Caco-2 (cell line): ENCODE results near the gene PPFIA4. TPM values are rescaled to one million over a fixed set of nuclear protein-coding genes. Genes with fewer than 3 reads are reported as not detected.

Experiments
- BruUV-seq: library from RNA; stranded (reverse); fragments of 400-500 nt; replicated peaks from 2 replicates; lab custom pipeline; 2021; lab: Mats Ljungman, UMichigan
- CTCF ChIA-PET: fragments of 300-600 bp; sonication (Branson Sonifier 250); formaldehyde crosslinking; loops from one replicate; lab custom pipeline; 2022; ENCODE audit warnings: antibody characterized with exemption; lab: Charles Lee
- POLR2A ChIA-PET: fragments of 300-600 bp; sonication (Branson Sonifier 250); formaldehyde crosslinking; loops from one replicate; lab custom pipeline; 2022; ENCODE audit warnings: antibody characterized with exemption; lab: Charles Lee
- DNase-seq, 2 experiments: peaks; one replicate each; pipeline versions ENCODE4 v3.0.0 to v3.0.0-alpha.2; 2020 to 2022
- H3K27me3 ChIP-seq: replicated peaks from 2 replicates; pipeline ENCODE4 v1.6.0; 2011; ENCODE audit warnings: low read length; ENCODE audit not compliant: control insufficient read depth, insufficient read depth
- H3K36me3 ChIP-seq: 2 replicates; pipeline ENCODE4 v1.5.1; 2011; ENCODE audit warnings: low read length; ENCODE audit not compliant: control insufficient read depth, insufficient read depth
- H3K4me1 ChIP-seq: fragments of 250-450 bp; sonication (Bioruptor Pico); 2 replicates; pipeline ENCODE4 v1.5.1; 2020; ENCODE audit warnings: mild to moderate bottlenecking
- H3K4me3 ChIP-seq: 2 replicates; pipeline ENCODE4 v1.5.1; 2011; ENCODE audit warnings: low read depth, mild to moderate bottlenecking, control low read depth, low read length
- H3K9me3 ChIP-seq: fragments of 250-450 bp; sonication (Bioruptor Pico); 2 replicates; pipeline ENCODE4 v1.5.1; 2020; ENCODE audit warnings: mild to moderate bottlenecking, moderate library complexity
- H3K27ac Mint-ChIP-seq: one replicate; pipeline ENCODE4 v1.8.0; 2022; ENCODE audit warnings: mixed read lengths; ENCODE audit not compliant: unreplicated experiment
- H3K27me3 Mint-ChIP-seq: one replicate; pipeline ENCODE4 v1.8.0; 2022; ENCODE audit warnings: mixed read lengths; ENCODE audit not compliant: insufficient read depth, unreplicated experiment
- H3K36me3 Mint-ChIP-seq: one replicate; pipeline ENCODE4 v1.8.0; 2022; ENCODE audit warnings: mild to moderate bottlenecking, mixed read lengths; ENCODE audit not compliant: insufficient read depth, unreplicated experiment
- H3K4me1 Mint-ChIP-seq: one replicate; pipeline ENCODE4 v1.8.0; 2022; ENCODE audit warnings: low read depth, mixed read lengths; ENCODE audit not compliant: unreplicated experiment
- H3K4me3 Mint-ChIP-seq: one replicate; pipeline ENCODE4 v1.8.0; 2022; ENCODE audit warnings: mild to moderate bottlenecking, moderate library complexity, mixed read lengths; ENCODE audit not compliant: unreplicated experiment
- H3K9me3 Mint-ChIP-seq: one replicate; pipeline ENCODE4 v1.8.0; 2022; ENCODE audit warnings: mixed read lengths; ENCODE audit not compliant: unreplicated experiment
- CTCF ChIP-seq, 2 experiments: fragments of 200-600 bp in 1 of 2; IDR thresholded peaks; 1 replicate in 1 of 2; 2 replicates in 1 of 2; pipeline versions ENCODE4 v1.5.1 to v1.8.0; 2011 to 2022; ENCODE audit warnings: antibody characterized with exemption in 1 of 2, control low read depth in 1 of 2, inconsistent platforms in 1 of 2, low read depth in 1 of 2, low read length in 1 of 2, mild to moderate bottlenecking in 1 of 2, moderate library complexity in 1 of 2; ENCODE audit not compliant: insufficient read depth in 1 of 2, severe bottlenecking in 1 of 2, unreplicated experiment in 1 of 2
- intact Hi-C: fragments of 100-400 bp; cut with micrococcal nuclease; formaldehyde crosslinking; loops from one replicate; pipeline ENCODE4 v1.10.0; 2022; ENCODE audit not compliant: unreplicated experiment
- total RNA-seq: library from RNA; stranded (reverse); gene quantifications from 2 replicates; pipeline ENCODE4 v1.2.3, GENCODE V29; 2022

PPFIA4 gene
- total RNA-seq, 1 experiment from 2014 or later = 9.4 TPM

GRCh38 chr1:203028784-203029553 is 2.7 kb downstream of the PPFIA4 start:
- no peaks in the 10 kb centered on the region for H3K9me3 Mint-ChIP-seq
- Histone ChIP-seq H3K36me3 (no peaks in the 10 kb centered on the region; the same call in 1 of the 2 replicates), H3K4me1 (peaks cover 6% of the 10 kb centered on the region), H3K27me3 (no peaks in the 10 kb centered on the region), H3K4me3 (no peak overlapping the region), H3K9me3 (no peaks in the 10 kb centered on the region)
- H3K4me1 Mint-ChIP-seq = peaks cover 9% of the 10 kb centered on the region
- no peak for TF ChIP-seq CTCF (IDR thresholded peaks at IDR 0.05; ENCODE audit: insufficient read depth in 1 of 2, low read depth in 1 of 2, low read length in 1 of 2, severe bottlenecking in 1 of 2, unreplicated experiment in 1 of 2)
- no peaks in the 10 kb centered on the region for H3K27me3 Mint-ChIP-seq
- H3K27ac Mint-ChIP-seq = no peak overlapping the region
- POLR2A ChIA-PET = no interaction called here
- CTCF ChIA-PET = no interaction called here
- peaks cover 19% of the 10 kb centered on the region for H3K36me3 Mint-ChIP-seq
- no peak for DNase-seq
- no peak overlapping the region for H3K4me3 Mint-ChIP-seq
- no TSS peak for BruUV-seq
- intact Hi-C loops = no loop called here

- Histone ChIP-seq H3K4me1 (no peaks in the 10 kb centered on the region), H3K27me3 (no peaks in the 10 kb centered on the region), H3K9me3 (no peaks in the 10 kb centered on the region), H3K4me3 (no peak overlapping the region), H3K36me3 (peaks cover 1% of the 10 kb centered on the region)
- intact Hi-C loops = loop anchor here (10.0 kb wide), 1 partner anchor 293 kb away; no protein-coding TSS in a partner anchor
- no peaks in the 10 kb centered on the region for H3K36me3 Mint-ChIP-seq
- DNase-seq = no peak
- ChIA-PET CTCF (no interaction called here), POLR2A (no interaction called here)
- H3K4me3 Mint-ChIP-seq = no peak overlapping the region
- no peak overlapping the region for H3K27ac Mint-ChIP-seq
- no peaks in the 10 kb centered on the region for H3K27me3 Mint-ChIP-seq
- no peaks in the 10 kb centered on the region for H3K4me1 Mint-ChIP-seq
- H3K9me3 Mint-ChIP-seq = no peaks in the 10 kb centered on the region
- no TSS peak for BruUV-seq
- TF ChIP-seq CTCF (IDR thresholded peaks at IDR 0.05; ENCODE audit: insufficient read depth in 1 of 2, low read depth in 1 of 2, low read length in 1 of 2, severe bottlenecking in 1 of 2, unreplicated experiment in 1 of 2) = no peak
These were observed 5.2 kb downstream of the PPFIA4 start for GRCh38 chr1:203031467-203031866.

- no peak for DNase-seq
- no peak for TF ChIP-seq CTCF (IDR thresholded peaks at IDR 0.05; ENCODE audit: insufficient read depth in 1 of 2, low read depth in 1 of 2, low read length in 1 of 2, severe bottlenecking in 1 of 2, unreplicated experiment in 1 of 2)
- no peak overlapping the region for H3K27ac Mint-ChIP-seq
- H3K9me3 Mint-ChIP-seq = no peaks in the 10 kb centered on the region
- Histone ChIP-seq H3K9me3 (no peaks in the 10 kb centered on the region), H3K36me3 (peaks cover 1% of the 10 kb centered on the region), H3K4me3 (no peak overlapping the region), H3K4me1 (no peaks in the 10 kb centered on the region), H3K27me3 (no peaks in the 10 kb centered on the region)
- ChIA-PET CTCF (no interaction called here), POLR2A (no interaction called here)
- H3K36me3 Mint-ChIP-seq = no peaks in the 10 kb centered on the region
- no peaks in the 10 kb centered on the region for H3K27me3 Mint-ChIP-seq
- H3K4me1 Mint-ChIP-seq = no peaks in the 10 kb centered on the region
- BruUV-seq = no TSS peak
- no peak overlapping the region for H3K4me3 Mint-ChIP-seq
- intact Hi-C loops = loop anchor here (10.0 kb wide), 1 partner anchor 292 kb away; no protein-coding TSS in a partner anchor
These were observed 7.0 kb downstream of the PPFIA4 start for GRCh38 chr1:203033287-203033686.
